KMS-11 (cell line): ENCODE results near the gene RPTOR.
"Not testable (repeated sequence)": the region's sequence is repeated elsewhere in the genome, so short reads cannot be mapped to it uniquely, and the experiment has no call there.

Experiments
- H2AFZ ChIP-seq: fragments of 200-600 bp; sonication (generic); 2 replicates; pipeline ENCODE4 v1.6.1; 2016; ENCODE audit warnings: antibody characterized with exemption, mixed run types, low read depth
- H3K27ac ChIP-seq: fragments of 200-600 bp; sonication (generic); 2 replicates; pipeline ENCODE4 v1.6.1; 2016; ENCODE audit warnings: mild to moderate bottlenecking, mixed run types
- H3K27me3 ChIP-seq: fragments of 200-600 bp; sonication (generic); 2 replicates; pipeline ENCODE4 v1.6.1; 2017; ENCODE audit warnings: mild to moderate bottlenecking, low read depth, mixed run types, moderate library complexity; ENCODE audit not compliant: insufficient read depth
- H3K36me3 ChIP-seq: fragments of 200-600 bp; sonication (generic); 2 replicates; pipeline ENCODE4 v1.6.1; 2017; ENCODE audit warnings: mild to moderate bottlenecking, mixed run types; ENCODE audit not compliant: insufficient read depth
- H3K4me1 ChIP-seq: fragments of 200-600 bp; sonication (generic); 2 replicates; pipeline ENCODE4 v1.6.1; 2016; ENCODE audit warnings: mild to moderate bottlenecking, low read depth, mixed run types; ENCODE audit not compliant: poor library complexity, severe bottlenecking
- H3K4me2 ChIP-seq: fragments of 200-600 bp; sonication (generic); 2 replicates; pipeline ENCODE4 v1.7.0; 2016; ENCODE audit warnings: mild to moderate bottlenecking, mixed run types
- H3K4me3 ChIP-seq: fragments of 200-600 bp; sonication (generic); IDR thresholded peaks from 2 replicates; pipeline ENCODE4 v1.6.1; 2017; ENCODE audit warnings: low read depth, low read length, mixed read lengths; ENCODE audit not compliant: insufficient read depth
- H3K79me2 ChIP-seq: fragments of 200-600 bp; sonication (generic); 2 replicates; pipeline ENCODE4 v1.6.1; 2016; ENCODE audit warnings: low read depth, mixed run types; ENCODE audit not compliant: insufficient read depth
- H3K9ac ChIP-seq: fragments of 200-600 bp; sonication (generic); 2 replicates; pipeline ENCODE4 v1.6.1; 2016; ENCODE audit warnings: mild to moderate bottlenecking, mixed run types
- H4K20me1 ChIP-seq: fragments of 200-600 bp; sonication (generic); 2 replicates; pipeline ENCODE4 v1.6.1; 2016; ENCODE audit warnings: mild to moderate bottlenecking, mixed run types; ENCODE audit not compliant: insufficient read depth
- TF ChIP-seq, protein P1 (sequence below): fragments of 200-600 bp; sonication (generic); conservative IDR thresholded peaks from 2 replicates; pipeline ENCODE4 v1.6.1; 2017; ENCODE audit warnings: low read depth, mild to moderate bottlenecking, antibody characterized with exemption, low read length, moderate library complexity, mixed read lengths

The RPTOR gene

DNA sequence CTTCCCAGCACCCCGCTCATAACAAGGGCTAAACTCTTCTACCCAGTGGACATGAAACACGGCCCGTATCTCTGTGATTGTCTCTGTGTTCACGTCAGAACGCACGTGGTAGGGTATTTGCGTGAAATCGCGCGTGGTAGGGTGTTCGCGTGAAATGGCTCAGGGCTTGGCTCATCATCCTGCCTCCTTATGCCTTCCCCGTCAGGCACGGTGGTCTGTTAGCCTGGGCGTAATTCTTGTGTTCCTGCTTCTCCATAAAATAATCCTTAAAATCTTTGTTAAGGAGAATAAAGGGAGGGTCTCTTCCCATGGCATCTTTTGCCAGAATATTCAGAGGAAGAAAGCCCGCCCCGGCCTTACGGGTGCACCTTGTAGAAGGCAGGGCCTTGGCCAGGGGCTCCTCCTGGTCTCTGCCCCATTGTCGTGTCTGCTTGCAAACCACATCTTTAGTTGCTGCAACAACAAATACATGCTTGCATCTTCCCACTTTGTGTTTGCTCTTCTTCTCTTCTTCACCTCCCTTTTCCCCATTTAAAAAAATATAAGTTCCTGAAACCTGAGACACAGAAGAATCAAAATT, 330.3 kb downstream of the RPTOR start:
- TF ChIP-seq, protein P1, sequence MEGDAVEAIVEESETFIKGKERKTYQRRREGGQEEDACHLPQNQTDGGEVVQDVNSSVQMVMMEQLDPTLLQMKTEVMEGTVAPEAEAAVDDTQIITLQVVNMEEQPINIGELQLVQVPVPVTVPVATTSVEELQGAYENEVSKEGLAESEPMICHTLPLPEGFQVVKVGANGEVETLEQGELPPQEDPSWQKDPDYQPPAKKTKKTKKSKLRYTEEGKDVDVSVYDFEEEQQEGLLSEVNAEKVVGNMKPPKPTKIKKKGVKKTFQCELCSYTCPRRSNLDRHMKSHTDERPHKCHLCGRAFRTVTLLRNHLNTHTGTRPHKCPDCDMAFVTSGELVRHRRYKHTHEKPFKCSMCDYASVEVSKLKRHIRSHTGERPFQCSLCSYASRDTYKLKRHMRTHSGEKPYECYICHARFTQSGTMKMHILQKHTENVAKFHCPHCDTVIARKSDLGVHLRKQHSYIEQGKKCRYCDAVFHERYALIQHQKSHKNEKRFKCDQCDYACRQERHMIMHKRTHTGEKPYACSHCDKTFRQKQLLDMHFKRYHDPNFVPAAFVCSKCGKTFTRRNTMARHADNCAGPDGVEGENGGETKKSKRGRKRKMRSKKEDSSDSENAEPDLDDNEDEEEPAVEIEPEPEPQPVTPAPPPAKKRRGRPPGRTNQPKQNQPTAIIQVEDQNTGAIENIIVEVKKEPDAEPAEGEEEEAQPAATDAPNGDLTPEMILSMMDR = no peak
- Histone ChIP-seq H4K20me1 (no peaks in the 10 kb centered on the region), H3K4me3 (no peak overlapping the region), H3K4me2 (no peak overlapping the region), H3K4me1 (peaks cover 4% of the 10 kb centered on the region), H3K27ac (no peak overlapping the region), H2AFZ (no peak overlapping the region), H3K36me3 (no peaks in the 10 kb centered on the region), H3K79me2 (no peaks in the 10 kb centered on the region), H3K27me3 (no peaks in the 10 kb centered on the region), H3K9ac (no peak overlapping the region)

DNA sequence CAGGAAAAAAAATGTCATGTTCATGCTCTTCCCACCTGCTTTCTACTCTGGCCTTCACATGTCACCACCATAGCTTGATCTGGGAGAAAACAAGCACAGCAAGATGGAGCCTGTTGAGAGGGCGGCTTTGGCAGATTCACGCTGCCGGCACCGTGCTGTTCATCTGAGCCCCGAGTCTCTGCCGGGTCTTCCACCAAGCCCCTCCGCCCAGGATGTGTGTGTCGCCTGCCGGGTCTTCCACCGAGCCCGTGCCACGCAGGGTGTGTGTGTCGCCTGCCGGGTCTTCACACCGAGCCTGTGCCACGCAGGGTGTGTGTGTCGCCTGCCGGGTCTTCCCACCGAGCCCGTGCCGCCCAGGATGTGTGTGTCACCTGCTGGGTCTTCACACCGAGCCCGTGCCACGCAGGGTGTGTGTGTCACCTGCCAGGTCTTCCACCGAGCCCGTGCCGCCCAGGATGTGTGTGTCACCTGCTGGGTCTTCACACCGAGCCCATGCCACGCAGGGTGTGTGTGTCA, 330.9 kb downstream of the RPTOR start:
- not testable (repeated sequence) for H4K20me1 ChIP-seq, H2AFZ ChIP-seq, H3K27me3 ChIP-seq, H3K4me2 ChIP-seq, H3K27ac ChIP-seq, H3K4me3 ChIP-seq, H3K9ac ChIP-seq, H3K4me1 ChIP-seq, H3K36me3 ChIP-seq, H3K79me2 ChIP-seq

DNA sequence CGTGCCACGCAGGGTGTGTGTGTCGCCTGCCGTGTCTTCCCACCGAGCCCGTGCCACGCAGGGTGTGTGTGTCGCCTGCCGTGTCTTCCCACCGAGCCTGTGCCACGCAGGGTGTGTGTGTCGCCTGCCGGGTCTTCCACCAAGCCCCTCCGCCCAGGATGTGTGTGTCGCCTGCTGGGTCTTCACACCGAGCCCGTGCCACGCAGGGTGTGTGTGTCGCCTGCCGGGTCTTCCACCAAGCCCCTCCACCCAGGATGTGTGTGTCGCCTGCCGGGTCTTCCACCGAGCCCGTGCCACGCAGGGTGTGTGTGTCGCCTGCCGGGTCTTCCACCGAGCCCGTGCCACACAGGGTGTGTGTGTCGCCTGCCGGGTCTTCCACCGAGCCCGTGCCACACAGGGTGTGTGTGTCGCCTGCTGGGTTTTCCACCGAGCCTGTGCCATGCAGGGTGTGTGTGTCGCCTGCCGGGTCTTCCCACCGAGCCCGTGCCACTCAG, 331.9 kb downstream of the RPTOR start:
- not testable (repeated sequence) for H3K4me2 ChIP-seq, H3K4me1 ChIP-seq, H4K20me1 ChIP-seq, H3K79me2 ChIP-seq, H3K36me3 ChIP-seq, H2AFZ ChIP-seq, H3K27ac ChIP-seq, H3K9ac ChIP-seq, H3K27me3 ChIP-seq, H3K4me3 ChIP-seq

DNA sequence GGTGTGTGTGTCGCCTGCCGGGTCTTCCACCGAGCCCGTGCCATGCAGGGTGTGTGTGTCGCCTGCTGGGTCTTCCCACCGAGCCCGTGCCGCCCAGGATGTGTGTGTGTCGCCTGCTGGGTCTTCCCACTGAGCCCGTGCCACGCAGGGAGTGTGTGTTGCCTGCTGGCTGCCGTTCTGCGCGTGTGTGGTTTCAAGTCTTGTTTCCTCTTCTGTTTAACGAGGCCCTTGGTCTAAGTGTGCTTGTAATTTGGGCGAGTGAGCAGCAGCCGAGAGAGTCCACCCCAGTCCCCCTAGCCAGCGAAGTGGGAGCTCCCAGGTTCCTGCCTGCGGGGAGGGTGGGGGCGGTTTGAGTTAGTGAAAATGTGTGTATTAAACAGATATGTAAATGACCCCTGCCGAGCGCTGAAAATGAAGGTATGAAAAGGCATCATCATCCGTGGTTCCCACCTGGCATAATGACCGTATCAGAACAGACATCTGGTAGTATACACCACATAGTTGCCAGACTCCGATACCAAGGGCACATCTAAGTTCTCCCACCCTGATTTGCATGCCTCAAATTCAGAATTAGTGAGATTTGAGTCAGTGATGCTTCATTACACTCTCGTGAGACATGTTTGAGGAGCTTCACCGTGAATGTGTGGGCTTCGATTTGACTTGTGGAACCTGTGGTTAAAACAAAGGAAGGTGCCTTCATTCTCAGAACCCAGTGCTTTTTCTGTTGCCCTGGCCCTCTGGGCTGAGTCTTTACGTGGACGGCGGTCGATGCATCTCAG, 332.5 kb downstream of the RPTOR start:
- Histone ChIP-seq H4K20me1 (no peaks in the 10 kb centered on the region), H3K4me2 (no peak overlapping the region), H2AFZ (no peak overlapping the region), H3K27me3 (no peaks in the 10 kb centered on the region), H3K79me2 (no peaks in the 10 kb centered on the region), H3K36me3 (no peaks in the 10 kb centered on the region), H3K9ac (no peak overlapping the region), H3K27ac (no peak overlapping the region), H3K4me3 (no peak overlapping the region), H3K4me1 (no peaks in the 10 kb centered on the region)
- TF ChIP-seq, protein P1 = no peak

DNA sequence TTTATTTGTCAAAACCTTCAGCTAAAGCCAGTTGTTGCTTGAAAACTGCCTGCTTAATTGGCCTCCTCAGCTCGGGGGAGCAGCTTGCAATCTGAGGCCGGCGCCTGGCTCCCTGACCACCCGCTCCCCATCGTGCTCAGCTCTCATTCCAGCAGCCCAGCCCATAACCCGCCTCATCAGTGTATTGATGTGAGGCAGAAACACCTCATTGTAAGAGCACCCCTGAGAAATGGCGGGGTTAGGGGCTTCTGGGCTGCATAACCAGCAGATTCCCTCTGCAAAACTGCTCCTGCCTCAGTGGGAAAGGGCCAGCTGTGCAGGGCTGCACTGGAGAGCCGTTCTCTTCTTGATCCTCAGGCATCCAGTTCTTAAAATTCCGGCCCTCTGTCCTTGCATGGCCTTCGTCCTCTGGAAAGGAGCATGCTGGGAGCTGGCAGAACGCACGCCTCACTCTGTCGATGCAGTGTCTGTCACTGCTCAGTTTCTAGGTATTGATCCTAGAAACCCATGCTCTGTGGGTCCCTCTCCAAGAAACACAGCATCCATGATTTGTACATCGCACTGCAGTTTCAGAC, 333.2 kb downstream of the RPTOR start:
- Histone ChIP-seq H3K4me2 (no peak overlapping the region), H3K9ac (no peak overlapping the region), H3K36me3 (no peaks in the 10 kb centered on the region), H3K4me1 (no peaks in the 10 kb centered on the region), H3K4me3 (no peak overlapping the region), H2AFZ (no peak overlapping the region), H3K27me3 (no peaks in the 10 kb centered on the region), H3K27ac (no peak overlapping the region), H4K20me1 (no peaks in the 10 kb centered on the region), H3K79me2 (no peaks in the 10 kb centered on the region)
- TF ChIP-seq, protein P1 = no peak
